Chondrocyte (in vitro differentiated cells): ENCODE data around the gene LPP. TPM values are rescaled to one million over a fixed set of nuclear protein-coding genes. Genes with fewer than 3 reads are reported as not detected.

Experiments
- DNase-seq: peaks from one replicate; pipeline ENCODE4 v3.0.0; 2021; ENCODE audit warnings: mixed read lengths, low spot score
- H3K27ac Mint-ChIP-seq: one replicate; pipeline ENCODE4 v1.8.0; 2021; ENCODE audit warnings: mild to moderate bottlenecking, moderate library complexity, mixed read lengths; ENCODE audit not compliant: unreplicated experiment
- H3K27me3 Mint-ChIP-seq: 2 replicates; pipeline ENCODE4 v1.8.0; 2021; ENCODE audit warnings: low read depth, mixed read lengths
- H3K36me3 Mint-ChIP-seq: 2 replicates; pipeline ENCODE4 v1.8.0; 2021; ENCODE audit warnings: low read depth, mixed read lengths
- H3K4me1 Mint-ChIP-seq: 2 replicates; pipeline ENCODE4 v1.8.0; 2021; ENCODE audit warnings: low read depth, mild to moderate bottlenecking, mixed read lengths
- H3K4me3 Mint-ChIP-seq: one replicate; pipeline ENCODE4 v1.8.0; 2021; ENCODE audit warnings: mild to moderate bottlenecking, moderate library complexity, mixed read lengths; ENCODE audit not compliant: unreplicated experiment
- H3K9me3 Mint-ChIP-seq: 2 replicates; pipeline ENCODE4 v1.8.0; 2021; ENCODE audit warnings: low read depth, mixed read lengths
- CTCF ChIP-seq: fragments of 200-600 bp; sonication (generic); IDR thresholded peaks from 2 replicates; pipeline ENCODE4 v1.5.0; 2021; ENCODE audit warnings: antibody characterized with exemption, mild to moderate bottlenecking, moderate library complexity
- total RNA-seq: library from RNA; stranded (reverse); gene quantifications from 3 replicates; pipeline ENCODE4 v1.2.1, GENCODE V29; 2021

LPP gene
- total RNA-seq, 1 donor from 2014 or later: 295 TPM

- no peak overlapping the region for H3K4me3 Mint-ChIP-seq
- TF ChIP-seq CTCF: no peak
Measured at GRCh38 chr3:188822411-188822810, 668.5 kb downstream of the LPP start.

GRCh38 chr3:188824566-188824965 is 670.6 kb downstream of the LPP start:
- H3K27ac Mint-ChIP-seq: no peak overlapping the region
- H3K9me3 Mint-ChIP-seq: no peaks in the 10 kb centered on the region
- H3K27me3 Mint-ChIP-seq: no peaks in the 10 kb centered on the region

More at GRCh38 chr3:188822411-188822810, 668.5 kb downstream of the LPP start:
- no peak for DNase-seq
- Mint-ChIP-seq H3K36me3 (no peaks in the 10 kb centered on the region), H3K27me3 (no peaks in the 10 kb centered on the region), H3K27ac (no peak overlapping the region), H3K9me3 (no peaks in the 10 kb centered on the region), H3K4me1 (peaks cover 24% of the 10 kb centered on the region)

GRCh38 chr3:188825901-188826300 is 671.9 kb downstream of the LPP start:
- DNase-seq: no peak
- no peak for TF ChIP-seq CTCF
- peaks cover 18% of the 10 kb centered on the region for H3K4me1 Mint-ChIP-seq
- H3K9me3 Mint-ChIP-seq: no peaks in the 10 kb centered on the region
- no peak overlapping the region for H3K4me3 Mint-ChIP-seq
- H3K27me3 Mint-ChIP-seq: no peaks in the 10 kb centered on the region
- no peaks in the 10 kb centered on the region for H3K36me3 Mint-ChIP-seq
- no peak overlapping the region for H3K27ac Mint-ChIP-seq

More at GRCh38 chr3:188824566-188824965, 670.6 kb downstream of the LPP start:
- no peak for DNase-seq
- Mint-ChIP-seq H3K4me3 (no peak overlapping the region), H3K4me1 (peaks cover 22% of the 10 kb centered on the region), H3K36me3 (no peaks in the 10 kb centered on the region)
- TF ChIP-seq CTCF: no peak

GRCh38 chr3:188826574-188826973 is 672.6 kb downstream of the LPP start:
- Mint-ChIP-seq H3K9me3 (no peaks in the 10 kb centered on the region), H3K4me3 (no peak overlapping the region), H3K4me1 (peaks cover 18% of the 10 kb centered on the region), H3K36me3 (no peaks in the 10 kb centered on the region), H3K27ac (peak overlapping the region; percentile 22), H3K27me3 (no peaks in the 10 kb centered on the region)
- no peak for TF ChIP-seq CTCF
- DNase-seq: no peak

GRCh38 chr3:188827103-188827502 is 673.1 kb downstream of the LPP start:
- Mint-ChIP-seq H3K27ac (no peak overlapping the region), H3K9me3 (no peaks in the 10 kb centered on the region), H3K27me3 (no peaks in the 10 kb centered on the region), H3K4me3 (no peak overlapping the region), H3K4me1 (peaks cover 18% of the 10 kb centered on the region), H3K36me3 (no peaks in the 10 kb centered on the region)
- no peak for DNase-seq
- TF ChIP-seq CTCF: no peak
